ENCODE data around the gene P4HA2.

Gene P4HA2

DNA sequence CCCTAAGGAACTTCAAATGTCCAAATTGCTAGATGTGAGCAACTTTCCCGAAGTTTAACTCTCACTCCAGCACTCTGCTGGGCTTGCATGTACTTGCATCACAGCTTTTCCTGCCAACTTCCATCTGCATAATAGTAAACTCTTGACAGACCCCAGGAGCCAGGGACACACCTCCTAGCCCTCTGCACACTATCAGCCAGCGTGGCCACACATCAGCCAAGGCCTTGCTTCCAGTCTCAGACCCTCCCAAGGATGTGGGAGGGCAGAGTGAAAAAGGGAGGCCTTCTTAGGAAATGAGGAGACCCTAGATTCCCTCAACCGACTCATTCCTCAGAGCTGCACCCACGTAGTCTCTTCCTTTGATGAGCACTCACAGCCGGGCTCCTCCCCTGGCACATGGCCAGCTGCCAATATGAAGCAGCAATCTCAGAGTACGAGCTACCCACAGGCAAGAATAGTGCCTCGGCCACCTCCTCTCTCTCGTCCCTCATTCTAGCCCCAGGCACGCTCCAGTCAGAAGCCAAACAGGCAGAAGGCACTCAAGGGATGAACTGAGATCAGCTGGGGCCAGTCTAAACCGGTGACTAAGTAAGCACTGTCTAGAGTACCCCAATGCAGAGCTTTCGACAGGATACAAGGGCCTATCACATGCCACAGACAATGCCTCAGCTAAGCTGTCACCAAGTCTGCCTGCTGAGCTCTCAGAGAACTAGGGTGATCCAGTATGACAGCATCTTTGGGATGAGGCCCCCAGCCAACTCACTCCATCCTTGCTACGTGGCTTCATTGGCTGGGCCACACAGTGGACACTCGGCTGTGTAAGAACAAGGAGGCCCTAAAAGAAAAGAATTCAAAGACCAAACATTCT lies 2.3 kb downstream of the P4HA2 start:
- Histone ChIP-seq H3K4me3 (ENCODE audit: low read depth, low read length) (no peak overlapping the region), H3K36me3 (ENCODE audit: control insufficient read depth, insufficient read depth, low read length) (no peaks in the 10 kb centered on the region), H3K4me1 (ENCODE audit: control insufficient read depth, insufficient read depth, low read length) (no peaks in the 10 kb centered on the region), H3K9me3 (ENCODE audit: control insufficient read depth, insufficient read depth, low read length) (no peaks in the 10 kb centered on the region), H3K9ac (ENCODE audit: low read depth, low read length) (no peak overlapping the region), H3K27me3 (ENCODE audit: control insufficient read depth, insufficient read depth, low read length) (peaks cover 29% of the 10 kb centered on the region)

GRCh38 chr5:132224716-132225115 lies 2.9 kb downstream of the P4HA2 start:
- no peak overlapping the region for H3K9ac ChIP-seq (ENCODE audit: low read depth, low read length)
- H3K36me3 ChIP-seq (ENCODE audit: control insufficient read depth, insufficient read depth, low read length): no peaks in the 10 kb centered on the region
- H3K27me3 ChIP-seq (ENCODE audit: control insufficient read depth, insufficient read depth, low read length): peaks cover 29% of the 10 kb centered on the region
- H3K4me3 ChIP-seq (ENCODE audit: low read depth, low read length): no peak overlapping the region
- H3K9me3 ChIP-seq (ENCODE audit: control insufficient read depth, insufficient read depth, low read length): no peaks in the 10 kb centered on the region
- H3K4me1 ChIP-seq (ENCODE audit: control insufficient read depth, insufficient read depth, low read length): no peaks in the 10 kb centered on the region

DNA sequence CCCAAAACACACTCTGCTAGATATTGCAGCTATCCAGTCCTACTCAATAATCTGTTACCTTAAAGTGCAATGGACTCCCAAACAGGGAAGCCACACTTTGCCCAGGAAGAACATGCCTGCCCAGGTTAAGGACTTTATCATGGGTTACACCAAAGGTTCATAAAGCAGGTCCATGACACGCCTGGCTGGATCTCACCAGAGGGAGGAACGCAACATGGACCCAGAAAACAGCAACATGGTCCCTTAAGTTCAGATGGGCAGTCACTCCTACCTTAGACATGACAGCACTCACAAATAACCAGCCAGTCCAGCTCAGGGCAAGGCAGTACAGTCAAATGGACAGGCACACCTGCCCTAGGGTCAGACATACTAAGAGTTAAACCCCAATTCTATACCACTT lies 3.8 kb downstream of the P4HA2 start:
- Histone ChIP-seq H3K27me3 (ENCODE audit: control insufficient read depth, insufficient read depth, low read length) (peaks cover 20% of the 10 kb centered on the region), H3K4me3 (ENCODE audit: low read depth, low read length) (no peak overlapping the region), H3K36me3 (ENCODE audit: control insufficient read depth, insufficient read depth, low read length) (no peaks in the 10 kb centered on the region), H3K9me3 (ENCODE audit: control insufficient read depth, insufficient read depth, low read length) (no peaks in the 10 kb centered on the region), H3K4me1 (ENCODE audit: control insufficient read depth, insufficient read depth, low read length) (no peaks in the 10 kb centered on the region), H3K9ac (ENCODE audit: low read depth, low read length) (no peak overlapping the region)

DNA sequence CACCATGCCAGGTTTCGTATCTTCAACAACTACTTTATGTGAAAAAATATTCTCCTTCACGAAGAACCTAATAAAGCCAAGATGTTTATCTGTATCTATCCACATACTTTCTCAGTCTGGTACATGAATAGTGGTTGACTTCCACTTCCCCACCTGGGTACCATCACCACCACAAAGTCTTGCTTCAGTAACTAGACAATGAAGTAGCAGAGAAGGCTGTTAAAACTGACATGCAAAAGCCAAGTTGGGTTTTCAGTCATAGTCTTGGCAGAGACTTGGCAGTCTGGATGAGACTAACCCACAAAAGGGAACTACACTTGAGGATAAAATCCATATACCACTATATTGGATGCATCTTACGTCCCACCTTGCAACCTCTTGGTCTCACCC lies 5.0 kb downstream of the P4HA2 start:
- Histone ChIP-seq H3K9ac (ENCODE audit: low read depth, low read length) (no peak overlapping the region), H3K4me3 (ENCODE audit: low read depth, low read length) (no peak overlapping the region), H3K36me3 (ENCODE audit: control insufficient read depth, insufficient read depth, low read length) (no peaks in the 10 kb centered on the region), H3K4me1 (ENCODE audit: control insufficient read depth, insufficient read depth, low read length) (no peaks in the 10 kb centered on the region), H3K9me3 (ENCODE audit: control insufficient read depth, insufficient read depth, low read length) (no peaks in the 10 kb centered on the region), H3K27me3 (ENCODE audit: control insufficient read depth, insufficient read depth, low read length) (peaks cover 16% of the 10 kb centered on the region)

DNA sequence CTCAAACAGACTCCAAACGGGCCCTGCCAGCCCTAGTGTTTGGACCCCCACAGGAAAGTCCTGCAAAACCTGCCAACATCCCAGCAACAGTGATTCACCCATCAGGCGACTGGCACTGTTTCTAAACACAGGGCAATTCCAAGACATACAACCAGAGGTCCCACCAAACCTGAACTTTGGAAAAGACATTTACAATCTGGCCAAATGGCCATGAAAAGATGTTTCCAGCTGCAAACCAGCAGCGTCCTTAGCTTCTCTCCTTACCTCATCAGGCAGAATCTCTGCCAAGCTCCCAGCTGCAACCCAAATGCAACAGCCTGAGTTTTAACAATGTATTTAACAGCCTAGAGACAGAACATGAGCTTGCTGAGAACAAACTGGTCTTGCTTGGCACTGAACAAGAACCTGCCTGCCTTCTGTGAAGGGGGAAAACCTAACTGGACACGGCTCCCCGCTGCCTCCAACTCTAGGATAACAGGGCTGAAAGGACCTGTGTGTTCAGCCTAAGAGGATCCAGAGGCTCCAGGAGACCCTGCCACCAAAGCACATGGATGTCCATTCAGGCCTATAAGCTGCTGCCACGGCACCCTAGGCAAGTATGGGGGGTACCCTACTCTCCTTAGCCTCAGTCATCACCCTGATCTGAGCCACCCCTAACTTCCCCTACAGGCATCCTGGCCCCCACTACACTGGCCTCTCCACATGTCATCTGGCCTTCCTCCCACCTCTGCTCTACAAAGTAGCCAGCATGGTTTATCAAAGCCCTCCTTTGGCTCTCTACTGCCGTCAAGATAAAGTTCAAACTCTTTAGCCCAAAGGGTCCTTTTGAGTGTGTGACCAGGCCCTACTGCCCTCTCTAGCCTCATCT lies 5.6 kb downstream of the P4HA2 start:
- H3K9me3 ChIP-seq (ENCODE audit: control insufficient read depth, insufficient read depth, low read length): no peaks in the 10 kb centered on the region
- no peak overlapping the region for H3K9ac ChIP-seq (ENCODE audit: low read depth, low read length)
- no peaks in the 10 kb centered on the region for H3K4me1 ChIP-seq (ENCODE audit: control insufficient read depth, insufficient read depth, low read length)
- no peak overlapping the region for H3K4me3 ChIP-seq (ENCODE audit: low read depth, low read length)
- peaks cover 15% of the 10 kb centered on the region for H3K27me3 ChIP-seq (ENCODE audit: control insufficient read depth, insufficient read depth, low read length)
- H3K36me3 ChIP-seq (ENCODE audit: control insufficient read depth, insufficient read depth, low read length): no peaks in the 10 kb centered on the region

DNA sequence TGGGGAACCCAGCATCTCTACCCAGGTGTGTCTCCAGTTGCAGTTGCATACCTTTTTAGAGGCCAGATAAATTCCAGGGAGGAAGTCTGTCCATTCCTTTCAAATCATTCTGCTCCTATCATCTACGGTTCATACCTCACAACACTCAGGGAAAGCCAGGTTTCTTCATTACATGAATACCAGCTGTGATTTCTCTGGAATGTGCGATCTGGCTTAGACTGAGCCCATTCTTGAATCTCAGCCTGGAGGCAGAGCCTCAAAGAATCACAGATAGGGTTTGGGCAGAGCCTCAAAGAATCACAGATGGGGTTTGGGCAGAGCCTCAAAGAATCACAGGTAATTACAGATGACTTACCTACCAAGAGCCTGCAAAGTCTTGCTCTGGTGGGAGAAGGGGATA lies 7.2 kb downstream of the P4HA2 start:
- no peaks in the 10 kb centered on the region for H3K36me3 ChIP-seq (ENCODE audit: control insufficient read depth, insufficient read depth, low read length)
- H3K9ac ChIP-seq (ENCODE audit: low read depth, low read length): no peak overlapping the region
- H3K27me3 ChIP-seq (ENCODE audit: control insufficient read depth, insufficient read depth, low read length): peaks cover under 1% of the 10 kb centered on the region
- H3K9me3 ChIP-seq (ENCODE audit: control insufficient read depth, insufficient read depth, low read length): no peaks in the 10 kb centered on the region
- no peak overlapping the region for H3K4me3 ChIP-seq (ENCODE audit: low read depth, low read length)
- no peaks in the 10 kb centered on the region for H3K4me1 ChIP-seq (ENCODE audit: control insufficient read depth, insufficient read depth, low read length)

GRCh38 chr5:132219981-132220380 lies 7.7 kb downstream of the P4HA2 start:
- Histone ChIP-seq H3K9ac (ENCODE audit: low read depth, low read length) (no peak overlapping the region), H3K9me3 (ENCODE audit: control insufficient read depth, insufficient read depth, low read length) (no peaks in the 10 kb centered on the region), H3K36me3 (ENCODE audit: control insufficient read depth, insufficient read depth, low read length) (no peaks in the 10 kb centered on the region), H3K27me3 (ENCODE audit: control insufficient read depth, insufficient read depth, low read length) (no peaks in the 10 kb centered on the region), H3K4me3 (ENCODE audit: low read depth, low read length) (no peak overlapping the region), H3K4me1 (ENCODE audit: control insufficient read depth, insufficient read depth, low read length) (no peaks in the 10 kb centered on the region)

DNA sequence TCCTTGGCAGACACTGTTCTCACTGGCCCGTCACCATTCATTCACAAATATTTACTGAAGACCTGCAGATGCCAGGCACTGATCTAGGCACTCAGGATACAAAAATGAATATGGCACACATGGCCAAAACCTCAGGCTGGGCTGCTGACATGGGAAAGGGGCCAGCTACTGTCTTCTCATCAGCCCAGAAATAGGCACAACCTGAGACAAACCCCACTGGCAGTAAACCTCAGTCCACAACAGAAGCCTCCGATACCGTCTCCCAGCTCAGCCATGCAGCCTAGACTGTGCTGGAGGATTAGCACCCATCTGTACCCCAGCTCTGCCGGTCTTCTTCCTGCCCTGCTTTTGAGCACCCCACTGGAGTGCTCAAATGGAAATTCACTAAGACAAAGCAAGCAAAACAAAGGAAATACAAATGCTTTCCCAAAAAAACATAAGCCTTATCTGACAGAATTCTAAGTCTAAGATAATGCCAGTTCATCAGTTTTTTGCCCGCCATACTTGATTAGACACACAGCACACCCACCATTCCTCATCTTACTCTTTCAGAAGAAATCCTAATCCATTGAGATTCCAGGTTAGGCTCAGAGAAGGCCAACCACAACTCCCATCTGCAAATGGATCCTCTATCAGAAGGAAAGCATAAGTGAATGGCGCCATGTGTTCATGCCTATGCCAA lies 8.2 kb downstream of the P4HA2 start:
- Histone ChIP-seq H3K9ac (ENCODE audit: low read depth, low read length) (no peak overlapping the region), H3K36me3 (ENCODE audit: control insufficient read depth, insufficient read depth, low read length) (no peaks in the 10 kb centered on the region), H3K27me3 (ENCODE audit: control insufficient read depth, insufficient read depth, low read length) (no peaks in the 10 kb centered on the region), H3K9me3 (ENCODE audit: control insufficient read depth, insufficient read depth, low read length) (no peaks in the 10 kb centered on the region), H3K4me3 (ENCODE audit: low read depth, low read length) (no peak overlapping the region), H3K4me1 (ENCODE audit: control insufficient read depth, insufficient read depth, low read length) (no peaks in the 10 kb centered on the region)

GRCh38 chr5:132218321-132218720 lies 9.3 kb downstream of the P4HA2 start:
- Histone ChIP-seq H3K4me1 (ENCODE audit: control insufficient read depth, insufficient read depth, low read length) (no peaks in the 10 kb centered on the region), H3K4me3 (ENCODE audit: low read depth, low read length) (no peak overlapping the region), H3K36me3 (ENCODE audit: control insufficient read depth, insufficient read depth, low read length) (no peaks in the 10 kb centered on the region), H3K9ac (ENCODE audit: low read depth, low read length) (no peak overlapping the region), H3K9me3 (ENCODE audit: control insufficient read depth, insufficient read depth, low read length) (no peaks in the 10 kb centered on the region), H3K27me3 (ENCODE audit: control insufficient read depth, insufficient read depth, low read length) (no peaks in the 10 kb centered on the region)

- no peak overlapping the region for H3K9ac ChIP-seq (ENCODE audit: low read depth, low read length)
- H3K36me3 ChIP-seq (ENCODE audit: control insufficient read depth, insufficient read depth, low read length): no peaks in the 10 kb centered on the region
- H3K4me1 ChIP-seq (ENCODE audit: control insufficient read depth, insufficient read depth, low read length): no peaks in the 10 kb centered on the region
- no peaks in the 10 kb centered on the region for H3K27me3 ChIP-seq (ENCODE audit: control insufficient read depth, insufficient read depth, low read length)
- no peak overlapping the region for H3K4me3 ChIP-seq (ENCODE audit: low read depth, low read length)
- no peaks in the 10 kb centered on the region for H3K9me3 ChIP-seq (ENCODE audit: control insufficient read depth, insufficient read depth, low read length)
These were observed 12.3 kb downstream of the P4HA2 start for GRCh38 chr5:132215329-132215728.

GRCh38 chr5:132214491-132214890 lies 13.2 kb downstream of the P4HA2 start:
- Histone ChIP-seq H3K4me1 (ENCODE audit: control insufficient read depth, insufficient read depth, low read length) (no peaks in the 10 kb centered on the region), H3K36me3 (ENCODE audit: control insufficient read depth, insufficient read depth, low read length) (no peaks in the 10 kb centered on the region), H3K9ac (ENCODE audit: low read depth, low read length) (no peak overlapping the region), H3K27me3 (ENCODE audit: control insufficient read depth, insufficient read depth, low read length) (no peaks in the 10 kb centered on the region), H3K9me3 (ENCODE audit: control insufficient read depth, insufficient read depth, low read length) (no peaks in the 10 kb centered on the region), H3K4me3 (ENCODE audit: low read depth, low read length) (no peak overlapping the region)

All from iPS-15b (cell line).